Measurements from ENCODE around the gene THBS2. TPM values are rescaled to one million over a fixed set of nuclear protein-coding genes. Genes with fewer than 3 reads are reported as not detected.

THBS2 gene
- total RNA-seq, 1 experiment from 2014 or later = not detected

GRCh38 chr6:169168706-169169105, 84.9 kb downstream of the THBS2 start:
- Mint-ChIP-seq H3K4me3 (ENCODE audit: unreplicated experiment) (peak overlapping the region; percentile 6), H3K36me3 (ENCODE audit: insufficient read depth, unreplicated experiment) (no peaks in the 10 kb centered on the region), H3K27me3 (ENCODE audit: insufficient read depth, unreplicated experiment) (no peaks in the 10 kb centered on the region), H3K4me1 (ENCODE audit: insufficient read depth, unreplicated experiment) (peaks cover 20% of the 10 kb centered on the region), H3K9me3 (ENCODE audit: unreplicated experiment) (no peaks in the 10 kb centered on the region), H3K27ac (ENCODE audit: low read depth, unreplicated experiment) (peak overlapping the region; percentile 68)
- BruUV-seq (replicated peaks) = no TSS peak
- no peak for DNase-seq (ENCODE audit: unreplicated experiment)
- TF ChIP-seq, protein P1, sequence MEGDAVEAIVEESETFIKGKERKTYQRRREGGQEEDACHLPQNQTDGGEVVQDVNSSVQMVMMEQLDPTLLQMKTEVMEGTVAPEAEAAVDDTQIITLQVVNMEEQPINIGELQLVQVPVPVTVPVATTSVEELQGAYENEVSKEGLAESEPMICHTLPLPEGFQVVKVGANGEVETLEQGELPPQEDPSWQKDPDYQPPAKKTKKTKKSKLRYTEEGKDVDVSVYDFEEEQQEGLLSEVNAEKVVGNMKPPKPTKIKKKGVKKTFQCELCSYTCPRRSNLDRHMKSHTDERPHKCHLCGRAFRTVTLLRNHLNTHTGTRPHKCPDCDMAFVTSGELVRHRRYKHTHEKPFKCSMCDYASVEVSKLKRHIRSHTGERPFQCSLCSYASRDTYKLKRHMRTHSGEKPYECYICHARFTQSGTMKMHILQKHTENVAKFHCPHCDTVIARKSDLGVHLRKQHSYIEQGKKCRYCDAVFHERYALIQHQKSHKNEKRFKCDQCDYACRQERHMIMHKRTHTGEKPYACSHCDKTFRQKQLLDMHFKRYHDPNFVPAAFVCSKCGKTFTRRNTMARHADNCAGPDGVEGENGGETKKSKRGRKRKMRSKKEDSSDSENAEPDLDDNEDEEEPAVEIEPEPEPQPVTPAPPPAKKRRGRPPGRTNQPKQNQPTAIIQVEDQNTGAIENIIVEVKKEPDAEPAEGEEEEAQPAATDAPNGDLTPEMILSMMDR (IDR thresholded peaks at IDR 0.05; ENCODE audit: unreplicated experiment) = no peak
- ChIA-PET POLR2A (no interaction called here), CTCF (interaction anchor here (0.5 kb wide), 1 partner anchor 167 kb away, joined by 3 read pairs; no protein-coding TSS in a partner anchor)
- intact Hi-C loops (cut with micrococcal nuclease) = no loop called here

DNA sequence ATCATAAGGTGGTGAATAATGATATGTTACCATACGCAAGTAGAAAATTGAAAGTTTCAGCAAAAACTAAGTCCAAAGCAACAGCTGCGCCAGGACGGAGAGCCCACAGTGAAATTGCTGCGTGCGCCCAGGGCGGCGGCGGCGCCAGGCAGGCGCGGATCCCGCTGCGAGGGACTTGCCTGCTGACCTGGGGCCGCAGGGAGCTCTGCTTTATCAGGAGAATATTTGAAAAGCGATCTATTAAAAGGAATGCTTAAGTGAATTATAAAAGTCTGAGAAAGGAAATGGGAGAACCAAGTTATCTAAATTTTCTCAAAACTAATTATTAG, 85.4 kb downstream of the THBS2 start:
- Mint-ChIP-seq H3K4me1 (ENCODE audit: insufficient read depth, unreplicated experiment) (peaks cover 18% of the 10 kb centered on the region), H3K27ac (ENCODE audit: low read depth, unreplicated experiment) (no peak overlapping the region), H3K27me3 (ENCODE audit: insufficient read depth, unreplicated experiment) (no peaks in the 10 kb centered on the region), H3K36me3 (ENCODE audit: insufficient read depth, unreplicated experiment) (no peaks in the 10 kb centered on the region), H3K9me3 (ENCODE audit: unreplicated experiment) (no peaks in the 10 kb centered on the region), H3K4me3 (ENCODE audit: unreplicated experiment) (no peak overlapping the region)
- ChIA-PET POLR2A (no interaction called here), CTCF (no interaction called here)
- TF ChIP-seq, protein P1 (IDR thresholded peaks at IDR 0.05; ENCODE audit: unreplicated experiment) = no peak
- BruUV-seq (replicated peaks) = no TSS peak
- intact Hi-C loops (cut with micrococcal nuclease) = no loop called here
- DNase-seq (ENCODE audit: unreplicated experiment) = no peak

DNA sequence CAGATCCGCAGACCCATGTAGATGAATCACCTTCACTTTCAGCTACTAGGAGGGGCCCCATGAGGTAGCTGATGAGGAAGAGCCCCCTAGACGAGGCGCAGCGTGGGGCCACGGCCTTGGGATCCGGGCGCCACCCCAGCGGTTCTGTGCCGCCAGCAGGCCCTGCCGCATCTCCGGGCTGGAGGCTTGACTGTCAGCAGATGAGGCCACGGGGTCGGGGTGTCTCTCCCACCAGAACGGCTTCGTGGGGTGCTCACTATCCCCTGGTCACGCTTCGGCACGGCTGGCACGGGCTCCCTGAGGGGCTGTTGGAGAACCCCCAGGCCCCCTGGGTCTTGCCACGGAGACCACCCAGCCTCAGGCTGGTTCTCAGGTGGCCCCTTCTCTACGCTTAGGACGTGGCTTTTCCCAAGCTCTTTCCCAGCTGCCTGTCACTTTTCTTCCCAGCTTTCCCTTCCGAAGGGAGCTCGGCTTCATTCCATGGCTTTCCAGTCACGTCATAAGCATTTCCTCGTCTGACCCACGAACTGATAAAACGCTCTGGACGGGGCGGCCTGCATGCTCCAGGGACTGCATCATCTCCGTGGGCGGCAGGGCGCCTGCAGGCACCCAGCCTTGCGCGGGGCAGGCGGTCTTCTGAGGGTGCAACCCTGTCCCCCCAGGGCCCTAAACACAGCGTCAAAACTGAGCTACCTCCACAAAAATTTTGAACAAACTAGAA, 85.9 kb downstream of the THBS2 start:
- POLR2A ChIA-PET = no interaction called here
- TF ChIP-seq, protein P1 (IDR thresholded peaks at IDR 0.05; ENCODE audit: unreplicated experiment) = no peak
- Mint-ChIP-seq H3K36me3 (ENCODE audit: insufficient read depth, unreplicated experiment) (no peaks in the 10 kb centered on the region), H3K27me3 (ENCODE audit: insufficient read depth, unreplicated experiment) (no peaks in the 10 kb centered on the region), H3K4me1 (ENCODE audit: insufficient read depth, unreplicated experiment) (peaks cover 23% of the 10 kb centered on the region), H3K4me3 (ENCODE audit: unreplicated experiment) (no peak overlapping the region), H3K9me3 (ENCODE audit: unreplicated experiment) (no peaks in the 10 kb centered on the region), H3K27ac (ENCODE audit: low read depth, unreplicated experiment) (no peak overlapping the region)
- CTCF ChIA-PET = interaction anchor here (0.7 kb wide), 1 partner anchor 152 kb away, joined by 3 read pairs; no protein-coding TSS in a partner anchor
- intact Hi-C loops (cut with micrococcal nuclease) = no loop called here
- BruUV-seq (replicated peaks) = no TSS peak
- DNase-seq (ENCODE audit: unreplicated experiment) = peak; percentile 56

DNA sequence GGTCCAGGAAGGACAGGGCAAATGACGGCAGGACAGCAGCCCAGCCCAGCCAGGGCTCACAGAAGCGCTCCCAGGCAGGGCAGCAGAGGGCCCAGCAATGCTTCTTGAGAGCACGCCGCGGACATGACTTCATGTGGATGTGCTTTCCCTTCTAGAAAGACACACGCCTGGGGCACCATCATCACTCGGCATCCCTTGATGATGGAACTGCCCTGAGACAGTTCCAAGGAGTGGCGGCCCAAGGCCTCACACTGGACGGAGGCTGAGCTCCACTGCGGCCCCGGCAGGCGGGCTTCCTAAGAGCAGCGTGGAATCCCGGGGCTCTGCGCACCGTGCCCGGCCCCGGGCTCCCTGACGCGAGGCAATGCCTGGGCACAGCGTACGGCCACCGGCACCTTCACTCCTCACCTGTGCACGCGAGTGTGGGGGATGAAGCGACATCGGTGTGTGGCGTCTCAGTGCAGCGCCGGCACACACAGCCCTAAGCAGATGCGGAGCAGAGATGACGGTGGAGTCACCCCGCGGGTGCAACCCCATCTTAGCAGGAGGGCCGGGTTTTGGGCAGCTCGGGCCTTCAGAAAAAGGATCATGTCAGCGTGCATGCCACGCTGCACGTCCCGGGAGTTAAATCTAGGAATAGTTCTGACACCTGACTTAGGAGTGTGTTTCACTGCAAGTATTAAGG, 86.6 kb downstream of the THBS2 start:
- Mint-ChIP-seq H3K4me1 (ENCODE audit: insufficient read depth, unreplicated experiment) (peaks cover 26% of the 10 kb centered on the region), H3K27me3 (ENCODE audit: insufficient read depth, unreplicated experiment) (no peaks in the 10 kb centered on the region), H3K4me3 (ENCODE audit: unreplicated experiment) (no peak overlapping the region), H3K36me3 (ENCODE audit: insufficient read depth, unreplicated experiment) (no peaks in the 10 kb centered on the region), H3K27ac (ENCODE audit: low read depth, unreplicated experiment) (no peak overlapping the region), H3K9me3 (ENCODE audit: unreplicated experiment) (no peaks in the 10 kb centered on the region)
- ChIA-PET POLR2A (interaction anchor here (1.6 kb wide), 1 partner anchor 17 kb away, joined by 4 read pairs; no protein-coding TSS in a partner anchor), CTCF (interaction anchor here (0.7 kb wide), 1 partner anchor 153 kb away, joined by 3 read pairs; no protein-coding TSS in a partner anchor)
- TF ChIP-seq, protein P1 (IDR thresholded peaks at IDR 0.05; ENCODE audit: unreplicated experiment) = no peak
- no TSS peak for BruUV-seq (replicated peaks)
- DNase-seq (ENCODE audit: unreplicated experiment) = no peak
- intact Hi-C loops (cut with micrococcal nuclease) = no loop called here
